Peyer's patch (tissue), 4 donors: ENCODE results near the gene ELFN1.

Experiments
- CTCF ChIP-seq, 6 experiments: fragments of 450-650 bp in 4 of 6; fragments of 200-600 bp in 2 of 6; sonication (generic) in 1 of 6; IDR thresholded peaks; one replicate each; pipeline ENCODE4 v1.5.1; 2017 to 2019; ENCODE audit warnings: antibody characterized with exemption in 6 of 6, mild to moderate bottlenecking in 3 of 6, moderate library complexity in 1 of 6
- POLR2A ChIP-seq, 2 donors: fragments of 450-650 bp; IDR thresholded peaks; one replicate each; pipeline ENCODE4 v1.5.1; 2017; ENCODE audit warnings: antibody characterized with exemption in 2 of 2, mild to moderate bottlenecking in 2 of 2, moderate library complexity in 2 of 2

- no peak for TF ChIP-seq CTCF (IDR thresholded peaks at IDR 0.05)
- no peak for TF ChIP-seq POLR2A (IDR thresholded peaks at IDR 0.05)
These were observed 91.0 kb downstream of the ELFN1 start for GRCh38 chr7:1761097-1761496.
